A549 (cell line): ENCODE measurements around the gene CPAMD8. TPM values are rescaled to one million over a fixed set of nuclear protein-coding genes. Genes with fewer than 3 reads are reported as not detected.

Experiments
- ATAC-seq, 2 experiments: fragments of 200-7000 bp in 1 of 2; fragments of >200 bp in 1 of 2; cut with Nextera tagmentation in 1 of 2; cut with Tn5 transposase in 1 of 2; 3 replicates each; pipeline versions ENCODE4 v1.8.0 to v1.9.1; 2018 to 2020; ENCODE audit warnings: mild to moderate bottlenecking in 1 of 2, moderate library complexity in 1 of 2
- CTCF ChIA-PET: fragments of 300-600 bp; sonication (Branson Sonifier 250); formaldehyde crosslinking; extraction: SDS; loops from one replicate; lab custom pipeline; 2021; ENCODE audit warnings: antibody characterized with exemption, inconsistent platforms; lab: Yijun Ruan, JAX
- POLR2A ChIA-PET: fragments of 350-600 bp; formaldehyde crosslinking; extraction: SDS; loops from one replicate; lab custom pipeline; 2021; ENCODE audit warnings: antibody characterized with exemption, inconsistent platforms; lab: Yijun Ruan, JAX
- DNase-seq, 2 experiments: peaks; one replicate each; pipeline versions ENCODE4 v3.0.0 to v3.0.0-alpha.2; 2011 to 2016; ENCODE audit warnings: low read depth in 1 of 2, low spot score in 1 of 2
- FAIRE-seq: peaks from 2 replicates; lab custom pipeline; 2011; peaks lifted over from hg19 to GRCh38; lab: Jason Lieb, UNC
- H3K27ac ChIP-seq, 2 experiments: fragments of >200 bp; sonication (Bioruptor Twin); formaldehyde crosslinking; 3 replicates each; pipeline ENCODE4 v1.5.1; 2016 to 2017
- H3K4me1 ChIP-seq: fragments of >200 bp; sonication (Bioruptor Twin); formaldehyde crosslinking; 3 replicates; pipeline ENCODE4 v1.6.1; 2016
- H3K4me2 ChIP-seq: fragments of >200 bp; sonication (Bioruptor Twin); formaldehyde crosslinking; 3 replicates; pipeline ENCODE4 v1.6.1; 2016
- H3K4me3 ChIP-seq: fragments of >200 bp; sonication (Bioruptor Twin); formaldehyde crosslinking; 3 replicates; pipeline ENCODE4 v1.5.1; 2016
- H3K9me3 ChIP-seq: fragments of >200 bp; sonication (Bioruptor Twin); formaldehyde crosslinking; 3 replicates; pipeline ENCODE4 v1.6.1; 2016
- BHLHE40 ChIP-seq: IDR thresholded peaks from 2 replicates; pipeline ENCODE4 v1.6.1; 2012; ENCODE audit warnings: low read depth, low read length, inconsistent platforms
- CBX8 ChIP-seq: fragments of 200-600 bp; sonication (generic); IDR thresholded peaks from 2 replicates; pipeline ENCODE4 v1.6.1; 2016
- CEBPB ChIP-seq, 2 experiments: fragments of >200 bp in 1 of 2; sonication (Bioruptor Twin) in 1 of 2; formaldehyde crosslinking in 1 of 2; IDR thresholded peaks; 2 replicates each; pipeline ENCODE4 v1.6.1; 2012 to 2016
- CTCF ChIP-seq: fragments of >200 bp; sonication (Bioruptor Twin); formaldehyde crosslinking; IDR thresholded peaks from 3 replicates; pipeline ENCODE4 v1.5.1; 2016
- E2F6 ChIP-seq: IDR thresholded peaks from 2 replicates; pipeline ENCODE4 v1.6.1; 2012; ENCODE audit warnings: low read depth, borderline replicate concordance
- EHF ChIP-seq: fragments of 250-450 bp; sonication (Bioruptor Pico); IDR thresholded peaks from 2 replicates; pipeline ENCODE4 v1.5.0; 2020; ENCODE audit warnings: mild to moderate bottlenecking
- FOXS1 ChIP-seq: fragments of 250-450 bp; sonication (Bioruptor Pico); IDR thresholded peaks from 2 replicates; pipeline ENCODE4 v1.5.0; 2020; ENCODE audit warnings: mild to moderate bottlenecking, moderate library complexity
- GATA3 ChIP-seq: IDR thresholded peaks from 2 replicates; pipeline ENCODE4 v1.6.1; 2012; ENCODE audit warnings: borderline replicate concordance
- JUN ChIP-seq, 2 experiments: fragments of >200 bp; sonication (Bioruptor Twin); formaldehyde crosslinking; IDR thresholded peaks; 2 replicates in 1 of 2; 3 replicates in 1 of 2; pipeline ENCODE4 v1.6.1; 2016 to 2017
- KDM1A ChIP-seq: fragments of 200-600 bp; sonication (generic); IDR thresholded peaks from 2 replicates; pipeline ENCODE4 v1.6.1; 2016; ENCODE audit warnings: low read depth, mild to moderate bottlenecking
- MAX ChIP-seq: IDR thresholded peaks from 2 replicates; pipeline ENCODE4 v1.6.1; 2012
- MAZ ChIP-seq: fragments of 150-350 bp; IDR thresholded peaks from 2 replicates; pipeline ENCODE4 v1.6.1; 2014; ENCODE audit warnings: antibody characterized with exemption, low read depth, low read length, borderline replicate concordance
- MYC ChIP-seq: IDR thresholded peaks from 2 replicates; pipeline ENCODE4 v1.6.1; 2012; ENCODE audit warnings: mild to moderate bottlenecking, inconsistent platforms, low read length, improper control_type of control experiment, borderline replicate concordance
- NFE2L2 ChIP-seq: fragments of 150-350 bp; conservative IDR thresholded peaks from 2 replicates; pipeline ENCODE4 v1.6.1; 2014; ENCODE audit warnings: low read length
- POLR2AphosphoS2 ChIP-seq: conservative IDR thresholded peaks from 2 replicates; pipeline ENCODE4 v1.6.1; 2012; ENCODE audit warnings: low read length, improper control_type of control experiment, inconsistent platforms
- RAD21 ChIP-seq, 2 experiments: fragments of >200 bp in 1 of 2; sonication (Bioruptor Twin) in 1 of 2; formaldehyde crosslinking in 1 of 2; IDR thresholded peaks in 1 of 2; conservative IDR thresholded peaks in 1 of 2; 2 replicates in 1 of 2; 3 replicates in 1 of 2; pipeline ENCODE4 v1.6.1; 2012 to 2018; ENCODE audit warnings: inconsistent platforms in 1 of 2
- RCOR1 ChIP-seq: fragments of 150-350 bp; IDR thresholded peaks from 2 replicates; pipeline ENCODE4 v1.6.1; 2014; ENCODE audit warnings: antibody characterized with exemption, low read length, low read depth
- RFX5 ChIP-seq: fragments of 450-650 bp; IDR thresholded peaks from 2 replicates; pipeline ENCODE4 v1.7.1; 2014; ENCODE audit warnings: antibody characterized with exemption, mild to moderate bottlenecking, moderate library complexity
- RNF2 ChIP-seq: fragments of 200-600 bp; sonication (generic); IDR thresholded peaks from 2 replicates; pipeline ENCODE4 v1.6.1; 2016; ENCODE audit warnings: low read depth, mild to moderate bottlenecking, antibody characterized with exemption, moderate library complexity, borderline replicate concordance
- TP53 ChIP-seq: fragments of 250-450 bp; sonication (Bioruptor Pico); IDR thresholded peaks from 2 replicates; pipeline ENCODE4 v1.5.0; 2021; ENCODE audit warnings: mild to moderate bottlenecking, moderate library complexity
- ZC3H11A ChIP-seq: fragments of 450-650 bp; IDR thresholded peaks from 2 replicates; pipeline ENCODE4 v1.6.1; 2014; ENCODE audit warnings: antibody characterized with exemption, mild to moderate bottlenecking
- ZSCAN20 ChIP-seq: fragments of 250-450 bp; sonication (Bioruptor Pico); IDR thresholded peaks from 2 replicates; pipeline ENCODE4 v1.8.0; 2022; ENCODE audit warnings: mild to moderate bottlenecking, moderate library complexity
- WGBS: methylation state at CpG from one replicate; pipeline ENCODE4 v1.1.6; 2017; ENCODE audit errors: missing lambda C conversion rate; 5-methylcytosine and 5-hydroxymethylcytosine counted together
- polyA plus RNA-seq, 4 experiments: library from polyadenylated mRNA; depleted of rRNA in 3 of 4; stranded (reverse); fragments of >200 nt; fragmentation: RNase III in 1 of 4; extraction: RNeasy Plus Mini Kit Qiagen cat#74134 plus additional on column Dnase treatment in 1 of 4; gene quantifications; 2 replicates in 3 of 4; 3 replicates in 1 of 4; pipeline ENCODE4 v1.2.3, GENCODE V29; 2011 to 2017
- TF ChIP-seq, protein P1 (sequence below): fragments of 200-600 bp; sonication (generic); IDR thresholded peaks from 2 replicates; pipeline ENCODE4 v1.6.1; 2016; ENCODE audit warnings: antibody characterized with exemption, mild to moderate bottlenecking, moderate library complexity
- TF ChIP-seq, protein P2 (sequence below): fragments of 150-350 bp; IDR thresholded peaks from 2 replicates; pipeline ENCODE4 v1.6.1; 2014; ENCODE audit warnings: low read depth, mild to moderate bottlenecking, low read length

CPAMD8 gene
- polyA plus RNA-seq, 2 of the 4 experiments (the other 2 are of a cell fraction), result 0.03 TPM; not detected in 1

DNA sequence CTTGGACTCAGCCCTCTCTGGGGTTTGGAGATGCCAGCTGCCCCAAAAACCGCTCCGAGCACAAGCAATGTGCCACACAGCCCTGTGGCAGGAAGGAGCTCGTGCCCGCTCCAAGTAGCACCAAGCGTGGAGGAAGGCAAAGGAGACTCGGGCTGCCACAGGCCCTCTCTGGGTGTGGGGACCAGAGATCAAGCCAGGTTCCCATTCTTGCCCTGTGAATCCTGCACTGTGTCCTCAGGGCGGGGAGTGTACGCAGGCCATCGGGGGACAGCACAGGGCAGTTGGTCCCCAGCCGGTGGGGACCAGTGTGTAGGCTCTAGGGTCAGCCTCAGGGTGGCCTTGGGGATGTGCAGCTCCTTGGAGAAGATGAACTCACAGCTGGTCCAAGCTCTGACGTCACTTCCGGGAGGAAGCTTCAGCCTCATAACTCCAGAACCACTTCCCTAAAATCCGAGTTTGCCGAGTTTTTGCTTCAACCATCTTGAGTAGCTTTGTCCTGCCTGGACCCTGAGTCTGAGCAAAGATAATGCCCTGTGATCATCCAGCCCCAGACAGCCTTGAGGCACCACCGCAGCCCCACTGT lies 9.3 kb upstream of the CPAMD8 start:
- ATAC-seq (no peak; a peak in 1 of 6 replicates), DNase-seq (peak in 1 of 2 experiments; percentile 19), FAIRE-seq (no peak)
- POLR2A ChIA-PET, result no interaction called here
- Histone ChIP-seq H3K27ac (no peak overlapping the region), H3K4me1 (no peaks in the 10 kb centered on the region), H3K9me3 (no peaks in the 10 kb centered on the region), H3K4me3 (no peak overlapping the region), H3K4me2 (no peak overlapping the region)
- CTCF ChIA-PET, result interaction anchor here (1.3 kb wide), 1 partner anchor 265 kb away, joined by 3 read pairs; no protein-coding TSS in a partner anchor
- TF ChIP-seq ZC3H11A, result no peak
- WGBS, result 76% methylated on average over 8 of the region's 15 CpGs

DNA sequence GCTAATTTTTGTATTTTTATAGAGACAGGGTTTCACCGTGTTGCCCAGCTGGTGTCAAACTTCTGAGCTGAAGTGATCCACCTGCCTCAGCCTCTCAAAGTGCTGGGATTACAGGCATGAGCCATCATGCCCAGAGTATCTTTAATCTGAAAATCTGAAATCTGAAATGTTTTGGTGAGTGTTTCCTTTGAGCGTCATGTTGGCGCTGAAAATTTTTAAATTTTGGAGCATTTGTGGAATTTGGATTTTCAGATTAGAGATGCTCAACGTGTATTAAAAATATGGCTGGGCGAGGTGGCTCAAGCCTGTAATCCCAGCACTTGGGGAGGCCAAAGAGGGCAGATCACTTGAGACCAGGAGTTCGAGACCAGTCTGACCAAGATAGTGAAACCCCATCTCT lies 5.1 kb upstream of the CPAMD8 start:
- no peak for TF ChIP-seq TP53 (CRISPR knock-in tag)
- no peak for TF ChIP-seq CBX8
- TF ChIP-seq CEBPB (IDR thresholded peaks at IDR 0.05), result no peak
- TF ChIP-seq RFX5, result no peak
- no peak for TF ChIP-seq POLR2AphosphoS2
- TF ChIP-seq EHF, result no peak
- no peak for TF ChIP-seq MAZ
- no peak for TF ChIP-seq CTCF
- TF ChIP-seq RAD21 (conservative IDR thresholded peaks at IDR 0.05 in 1 of 2, IDR thresholded peaks at IDR 0.05 in 1 of 2), result no peak
- no peak for TF ChIP-seq JUN (IDR thresholded peaks at IDR 0.05)
- TF ChIP-seq BHLHE40, result no peak
- TF ChIP-seq RNF2, result no peak
- no peak for TF ChIP-seq MYC
- TF ChIP-seq RCOR1, result no peak
- no peak for TF ChIP-seq MAX
- no peak for TF ChIP-seq NFE2L2
- no peak for TF ChIP-seq GATA3
- no peak for TF ChIP-seq FOXS1 (CRISPR knock-in tag)
- TF ChIP-seq E2F6, result no peak
- TF ChIP-seq ZSCAN20 (CRISPR knock-in tag), result no peak
- ATAC-seq (no peak), DNase-seq (no peak), FAIRE-seq (no peak)
- Histone ChIP-seq H3K9me3 (no peaks in the 10 kb centered on the region), H3K4me3 (no peak overlapping the region), H3K4me2 (no peak overlapping the region), H3K4me1 (no peaks in the 10 kb centered on the region), H3K27ac (no peak overlapping the region)
- CTCF ChIA-PET, result no interaction called here
- WGBS, result 51% methylated on average over 6 of the region's 6 CpGs
- POLR2A ChIA-PET, result no interaction called here

DNA sequence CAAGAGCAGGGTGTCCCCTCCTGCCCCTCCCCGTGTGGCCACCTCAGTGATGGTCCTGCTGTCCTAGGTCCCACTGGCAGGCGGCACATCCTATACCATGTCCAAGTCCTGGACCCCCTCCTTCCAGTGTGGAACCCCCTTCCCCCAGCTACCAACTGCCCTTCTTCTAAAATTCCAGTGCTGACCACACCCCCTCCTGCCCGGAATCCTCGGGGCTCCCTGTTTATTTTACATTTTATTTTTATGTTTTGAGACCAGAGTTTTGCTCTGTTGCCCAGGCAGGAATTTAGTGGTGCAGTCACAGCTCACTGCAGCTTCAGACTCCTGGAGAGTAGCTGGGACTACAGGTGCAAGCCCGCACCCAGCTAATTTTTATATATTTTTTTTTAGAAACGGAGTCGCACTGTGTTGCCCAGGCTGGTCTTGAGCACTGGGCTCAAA lies 945 bp upstream of the CPAMD8 start:
- CTCF ChIA-PET, result interaction anchor here (0.6 kb wide), 1 partner anchor 239 kb away, joined by 3 read pairs; no protein-coding TSS in a partner anchor
- POLR2A ChIA-PET, result no interaction called here
- Histone ChIP-seq H3K9me3 (no peaks in the 10 kb centered on the region), H3K4me3 (no peak overlapping the region), H3K4me2 (peak overlapping the region; percentile 77), H3K4me1 (no peaks in the 10 kb centered on the region), H3K27ac (no peak overlapping the region)
- WGBS, result 42% methylated on average over 7 of the region's 7 CpGs
- no peak for FAIRE-seq
- no peak for DNase-seq
- peak in 1 of 2 experiments; percentile 30; a peak in 2 of 6 replicates for ATAC-seq
- no peak for TF ChIP-seq KDM1A
- no peak for TF ChIP-seq BHLHE40
- TF ChIP-seq, protein P1, sequence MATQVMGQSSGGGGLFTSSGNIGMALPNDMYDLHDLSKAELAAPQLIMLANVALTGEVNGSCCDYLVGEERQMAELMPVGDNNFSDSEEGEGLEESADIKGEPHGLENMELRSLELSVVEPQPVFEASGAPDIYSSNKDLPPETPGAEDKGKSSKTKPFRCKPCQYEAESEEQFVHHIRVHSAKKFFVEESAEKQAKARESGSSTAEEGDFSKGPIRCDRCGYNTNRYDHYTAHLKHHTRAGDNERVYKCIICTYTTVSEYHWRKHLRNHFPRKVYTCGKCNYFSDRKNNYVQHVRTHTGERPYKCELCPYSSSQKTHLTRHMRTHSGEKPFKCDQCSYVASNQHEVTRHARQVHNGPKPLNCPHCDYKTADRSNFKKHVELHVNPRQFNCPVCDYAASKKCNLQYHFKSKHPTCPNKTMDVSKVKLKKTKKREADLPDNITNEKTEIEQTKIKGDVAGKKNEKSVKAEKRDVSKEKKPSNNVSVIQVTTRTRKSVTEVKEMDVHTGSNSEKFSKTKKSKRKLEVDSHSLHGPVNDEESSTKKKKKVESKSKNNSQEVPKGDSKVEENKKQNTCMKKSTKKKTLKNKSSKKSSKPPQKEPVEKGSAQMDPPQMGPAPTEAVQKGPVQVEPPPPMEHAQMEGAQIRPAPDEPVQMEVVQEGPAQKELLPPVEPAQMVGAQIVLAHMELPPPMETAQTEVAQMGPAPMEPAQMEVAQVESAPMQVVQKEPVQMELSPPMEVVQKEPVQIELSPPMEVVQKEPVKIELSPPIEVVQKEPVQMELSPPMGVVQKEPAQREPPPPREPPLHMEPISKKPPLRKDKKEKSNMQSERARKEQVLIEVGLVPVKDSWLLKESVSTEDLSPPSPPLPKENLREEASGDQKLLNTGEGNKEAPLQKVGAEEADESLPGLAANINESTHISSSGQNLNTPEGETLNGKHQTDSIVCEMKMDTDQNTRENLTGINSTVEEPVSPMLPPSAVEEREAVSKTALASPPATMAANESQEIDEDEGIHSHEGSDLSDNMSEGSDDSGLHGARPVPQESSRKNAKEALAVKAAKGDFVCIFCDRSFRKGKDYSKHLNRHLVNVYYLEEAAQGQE, result no peak
- TF ChIP-seq, protein P2, sequence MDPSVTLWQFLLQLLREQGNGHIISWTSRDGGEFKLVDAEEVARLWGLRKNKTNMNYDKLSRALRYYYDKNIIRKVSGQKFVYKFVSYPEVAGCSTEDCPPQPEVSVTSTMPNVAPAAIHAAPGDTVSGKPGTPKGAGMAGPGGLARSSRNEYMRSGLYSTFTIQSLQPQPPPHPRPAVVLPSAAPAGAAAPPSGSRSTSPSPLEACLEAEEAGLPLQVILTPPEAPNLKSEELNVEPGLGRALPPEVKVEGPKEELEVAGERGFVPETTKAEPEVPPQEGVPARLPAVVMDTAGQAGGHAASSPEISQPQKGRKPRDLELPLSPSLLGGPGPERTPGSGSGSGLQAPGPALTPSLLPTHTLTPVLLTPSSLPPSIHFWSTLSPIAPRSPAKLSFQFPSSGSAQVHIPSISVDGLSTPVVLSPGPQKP, result no peak
- no peak for TF ChIP-seq EHF
- no peak for TF ChIP-seq ZSCAN20 (CRISPR knock-in tag)
- TF ChIP-seq RAD21 (conservative IDR thresholded peaks at IDR 0.05 in 1 of 2, IDR thresholded peaks at IDR 0.05 in 1 of 2), result no peak
